Measurements from ENCODE around the gene ANKS3.

Gene ANKS3

GRCh38 chr16:4646773-4647643, 87.1 kb downstream of the ANKS3 start:
- no peak for DNase-seq (ENCODE audit: low read depth)

Data from activated T-cell treated with anti-CD3 and anti-CD28 coated beads for 48 hours (primary cell).